HG02884 (cell line): ENCODE measurements around the gene MET.
"Not testable (repeated sequence)": the region's sequence is repeated elsewhere in the genome, so short reads cannot be mapped to it uniquely, and the experiment has no call there.

ENCODE experiments used
- ATAC-seq: cut with Tn5 transposase; IDR thresholded peaks from one replicate; pipeline ENCODE4 v1.9.1; 2021; ENCODE audit warnings: mild to moderate bottlenecking, moderate library complexity; ENCODE audit not compliant: unreplicated experiment

Gene MET

DNA sequence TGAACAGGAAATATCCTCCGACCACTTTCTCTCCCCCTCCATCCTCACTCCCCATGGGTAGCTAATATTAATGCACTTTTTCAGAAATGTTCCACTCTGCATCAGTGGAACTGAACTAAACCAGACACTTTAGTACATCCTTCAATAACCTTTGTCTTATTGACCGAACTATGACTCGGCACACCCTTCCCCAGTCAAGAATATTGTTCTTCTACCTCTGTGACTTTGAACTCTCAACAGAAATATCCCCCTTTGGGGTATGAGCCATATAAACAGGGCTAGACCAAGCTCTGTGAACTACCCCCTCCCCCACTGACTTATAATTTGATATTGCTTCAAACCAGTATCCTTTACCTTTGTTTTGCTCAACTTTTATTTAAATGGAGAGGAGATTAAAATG is 132.5 kb downstream of the MET start:
- no peak for ATAC-seq

- no peak for ATAC-seq
Observed at GRCh38 chr7:116805100-116805544, 133.1 kb downstream of the MET start.

- ATAC-seq, result no peak
Observed at GRCh38 chr7:116806046-116806944, 134.3 kb downstream of the MET start.

GRCh38 chr7:116807011-116807560 is 135.1 kb downstream of the MET start:
- ATAC-seq, result no peak

DNA sequence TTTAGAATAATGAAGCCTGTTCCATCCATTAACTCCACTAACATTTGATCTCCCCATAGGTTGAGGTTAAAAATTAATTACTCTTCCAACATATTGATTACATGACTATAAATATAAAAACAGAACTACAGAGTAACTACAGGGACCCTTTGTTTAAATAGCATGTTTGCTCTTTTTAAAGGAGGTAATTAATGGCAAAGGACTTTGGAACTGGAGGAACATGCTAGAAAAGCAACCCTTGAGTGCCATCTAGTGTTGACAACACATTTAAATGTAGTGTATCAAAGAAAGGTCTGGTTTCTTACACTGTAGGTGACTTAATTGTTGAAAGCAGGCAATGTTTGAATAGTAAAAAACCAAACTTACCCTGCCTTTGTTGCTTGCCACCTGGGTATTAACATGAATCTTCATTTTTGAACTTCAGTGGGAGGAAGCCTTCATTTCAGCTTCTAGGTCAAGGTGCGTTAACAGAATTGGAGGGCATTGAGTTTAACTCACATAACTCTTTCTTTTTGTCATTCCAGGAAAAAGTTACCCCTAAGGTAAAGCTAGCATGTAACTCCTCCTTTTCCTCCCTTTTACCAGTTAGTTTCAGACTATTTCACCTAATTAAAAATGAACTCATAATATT is 137.8 kb downstream of the MET start:
- no peak for ATAC-seq

- no peak for ATAC-seq
Observed at GRCh38 chr7:116810267-116811116, 138.5 kb downstream of the MET start.

- ATAC-seq, result no peak
Observed at GRCh38 chr7:116811768-116812167, 139.8 kb downstream of the MET start.

- no peak for ATAC-seq
Observed at GRCh38 chr7:116812860-116813259, 140.9 kb downstream of the MET start.

DNA sequence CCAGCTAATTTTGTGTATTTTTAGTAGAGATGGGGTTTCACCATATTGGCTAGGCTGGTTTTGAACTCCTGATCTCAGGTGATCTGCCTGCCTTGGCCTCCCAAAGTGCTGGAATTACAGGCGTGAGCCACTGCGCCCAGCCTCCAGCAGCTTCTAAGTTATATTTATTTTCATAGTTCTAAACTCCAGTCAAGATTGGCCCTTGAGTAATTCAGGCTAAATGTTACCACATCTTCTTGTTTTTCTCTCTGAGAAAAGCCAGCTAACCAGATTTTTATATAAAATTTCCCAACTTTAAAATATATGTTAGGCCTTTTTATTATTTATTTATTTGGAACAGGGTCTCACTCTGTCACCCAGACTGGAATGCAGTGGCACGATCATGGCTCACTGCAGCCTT is 141.4 kb downstream of the MET start:
- not testable (repeated sequence) for ATAC-seq

DNA sequence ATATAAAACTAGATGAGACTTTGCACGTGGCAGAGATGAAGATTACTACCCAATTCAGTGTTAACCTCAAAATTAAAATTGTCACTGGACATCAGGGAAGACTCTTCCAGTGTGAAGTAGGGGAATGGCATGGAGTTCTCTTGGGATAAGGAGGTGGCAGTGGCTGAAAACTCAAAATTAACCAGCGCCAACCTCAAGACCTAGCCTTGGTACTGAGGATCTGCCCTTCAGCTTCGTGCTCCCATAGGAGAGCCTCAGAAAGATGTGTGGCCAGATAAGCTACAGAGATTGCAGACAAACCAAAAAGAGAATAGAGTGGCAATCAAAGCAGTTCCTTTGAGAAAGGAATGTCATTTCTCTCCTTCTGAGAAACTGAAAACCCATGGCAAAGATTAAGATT is 143.0 kb downstream of the MET start:
- no peak for ATAC-seq

DNA sequence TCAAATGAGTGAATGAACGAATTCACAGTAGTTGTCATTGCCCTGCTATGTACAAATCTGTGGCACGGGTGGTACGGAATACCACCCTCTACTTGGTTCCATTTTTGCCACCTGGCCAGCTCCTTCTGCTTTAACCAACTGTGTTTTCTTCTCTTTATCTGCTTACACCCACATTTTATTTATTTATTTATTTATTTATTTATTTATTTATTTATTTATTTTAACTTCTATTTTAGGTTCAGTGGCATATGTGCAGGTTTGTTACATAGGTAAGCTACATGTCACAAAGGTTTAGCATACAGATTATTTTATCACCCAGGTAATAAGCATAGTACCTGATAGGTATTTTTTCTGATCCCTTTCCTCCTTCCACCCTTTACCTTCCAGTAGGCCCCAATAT is 148.2 kb downstream of the MET start:
- ATAC-seq, result no peak

GRCh38 chr7:116821647-116822046 is 149.7 kb downstream of the MET start:
- not testable (repeated sequence) for ATAC-seq

DNA sequence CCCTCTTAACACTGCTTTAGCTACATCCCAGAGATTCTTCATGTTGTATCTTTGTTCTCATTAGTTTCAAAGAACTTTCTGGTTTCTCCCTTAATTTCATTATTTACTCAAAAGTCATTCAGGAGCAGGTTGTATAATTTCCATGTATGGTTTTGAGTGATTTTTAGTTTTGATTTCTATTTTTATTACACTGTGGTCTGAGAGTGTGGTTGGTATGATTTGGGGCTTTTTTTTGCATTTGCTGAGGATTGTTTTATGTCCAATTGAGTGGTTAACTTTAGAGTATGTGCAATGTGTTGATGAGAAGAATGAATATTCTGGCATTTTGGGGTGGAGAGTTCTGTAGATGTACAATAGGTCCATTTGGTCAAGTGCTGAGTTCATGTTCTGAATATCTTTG is 152.5 kb downstream of the MET start:
- no peak for ATAC-seq

GRCh38 chr7:116828281-116828680 is 156.3 kb downstream of the MET start:
- no peak for ATAC-seq

DNA sequence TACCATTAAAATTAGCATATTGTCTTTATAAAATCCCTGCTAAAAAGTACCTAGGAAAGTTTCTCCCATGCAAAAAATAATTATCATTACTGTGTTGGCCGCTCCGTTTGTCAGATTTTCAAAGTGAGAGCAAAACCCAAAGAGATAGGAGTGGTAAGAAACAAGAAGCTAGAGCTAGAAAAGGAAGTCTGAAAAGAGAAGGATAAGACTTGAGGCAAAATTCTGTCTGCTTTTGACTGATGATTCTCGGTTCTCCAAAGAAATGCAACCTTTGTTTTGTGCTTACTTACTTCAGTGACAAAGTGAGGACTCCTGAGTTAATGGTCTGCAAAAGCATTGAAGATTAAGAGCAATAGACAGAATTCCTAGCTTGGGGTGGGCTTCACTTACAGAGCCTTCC is 157.0 kb downstream of the MET start:
- no peak for ATAC-seq

DNA sequence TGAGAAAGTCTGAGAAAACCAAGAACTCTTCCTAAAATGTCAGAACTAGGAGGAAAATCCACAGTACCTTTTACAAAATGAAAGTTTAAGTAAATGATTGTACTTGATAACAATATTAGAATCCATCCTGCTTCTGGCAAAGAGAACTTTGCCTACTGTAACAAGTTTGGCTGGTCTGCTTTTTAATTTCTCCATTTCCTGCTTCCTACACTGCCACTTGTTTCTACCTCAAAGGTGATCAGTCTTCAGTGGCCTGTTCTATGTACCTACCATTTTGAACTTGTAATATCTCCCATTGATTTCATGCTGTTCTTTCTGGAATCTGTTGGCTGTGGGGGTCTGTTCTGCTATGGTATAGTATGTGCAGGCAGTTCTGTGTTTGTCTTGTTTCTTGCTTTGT is 157.5 kb downstream of the MET start:
- no peak for ATAC-seq

DNA sequence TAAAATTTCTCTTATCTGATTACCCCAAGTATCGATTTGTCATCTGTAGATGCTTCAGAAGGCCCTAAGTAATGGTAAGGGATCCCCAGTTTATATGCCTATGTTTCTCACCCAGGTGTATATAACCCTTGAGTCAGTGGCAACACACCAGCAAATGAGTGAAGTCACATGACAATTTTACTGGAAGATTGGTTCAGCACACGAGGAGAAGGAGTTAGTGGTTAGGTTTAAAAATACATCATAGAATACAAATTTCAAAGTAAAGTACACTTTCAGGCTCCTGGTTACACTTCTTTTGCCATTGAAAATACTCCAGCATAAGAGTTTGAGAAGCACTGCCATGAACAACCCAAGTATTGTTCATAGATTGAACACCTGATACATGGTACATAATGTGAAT is 160.7 kb downstream of the MET start:
- no peak for ATAC-seq

GRCh38 chr7:116834815-116835504 is 163.0 kb downstream of the MET start:
- ATAC-seq, result no peak

DNA sequence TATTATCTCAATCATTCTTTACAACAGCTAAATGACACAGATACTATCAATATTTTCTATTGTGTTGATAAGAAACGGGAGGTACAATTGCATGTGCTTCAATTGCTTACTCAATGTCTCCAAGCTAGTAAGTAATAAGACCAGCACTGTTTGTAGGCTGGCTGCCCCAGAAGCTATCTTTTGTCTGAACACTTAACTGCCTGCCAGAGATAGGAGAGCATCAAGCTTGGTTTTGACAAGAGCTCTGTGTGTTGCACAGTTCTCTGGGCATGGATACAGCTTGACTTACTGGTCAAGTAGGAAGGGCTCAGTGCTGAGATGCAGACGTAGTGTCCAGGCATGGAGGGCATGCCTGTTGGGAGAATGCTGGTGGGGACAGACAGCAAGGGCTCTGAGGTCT is 164.1 kb downstream of the MET start:
- no peak for ATAC-seq

- ATAC-seq, result no peak
Observed at GRCh38 chr7:116836911-116837310, 164.9 kb downstream of the MET start.

GRCh38 chr7:116837586-116837985 is 165.6 kb downstream of the MET start:
- no peak for ATAC-seq
